ENCODE data around the gene GP1BB. TPM values are rescaled to one million over a fixed set of nuclear protein-coding genes. Genes with fewer than 3 reads are reported as not detected.
"Not testable (repeated sequence)": the region's sequence is repeated elsewhere in the genome, so short reads cannot be mapped to it uniquely, and the experiment has no call there.

The GP1BB gene
- total and polyA plus RNA-seq, 2 donors: 2.1 to 9.6 TPM

- Histone ChIP-seq H3K36me3 (ENCODE audit: control insufficient read depth in 2 of 2, insufficient read depth in 2 of 2, low read length in 1 of 2) (no peaks in the 10 kb centered on the region), H3K9me3 (ENCODE audit: control insufficient read depth in 2 of 2, insufficient read depth in 1 of 2, low read length in 1 of 2) (peaks cover 0 to 9% of the 10 kb centered on the region in 2 donors), H3K27ac (ENCODE audit: low read depth in 1 of 2, low read length in 1 of 2) (no peak overlapping the region), H3K4me3 (ENCODE audit: low read length in 2 of 2) (no peak overlapping the region), H3K4me1 (ENCODE audit: control insufficient read depth in 2 of 2, insufficient read depth in 2 of 2, low read length in 2 of 2) (peaks cover 11 to 33% of the 10 kb centered on the region in 2 donors), H3K27me3 (ENCODE audit: control insufficient read depth in 2 of 2, insufficient read depth in 1 of 2, low read length in 1 of 2) (peaks cover 61 to 93% of the 10 kb centered on the region in 2 donors)
- WGBS: 92% methylated on average over 60 of the region's 60 CpGs
- no peak for DNase-seq (ENCODE audit: low read depth in 6 of 9, low spot score in 9 of 9)
Observed at GRCh38 chr22:19722178-19722981, 959 bp upstream of the GP1BB start.

- Histone ChIP-seq H3K4me1 (ENCODE audit: control insufficient read depth in 2 of 2, insufficient read depth in 2 of 2, low read length in 2 of 2) (peaks cover 8 to 28% of the 10 kb centered on the region in 2 donors), H3K27ac (ENCODE audit: low read depth in 1 of 2, low read length in 1 of 2) (no peak overlapping the region), H3K9me3 (ENCODE audit: control insufficient read depth in 2 of 2, insufficient read depth in 1 of 2, low read length in 1 of 2) (peaks cover 0 to 7% of the 10 kb centered on the region in 2 donors), H3K27me3 (ENCODE audit: control insufficient read depth in 2 of 2, insufficient read depth in 1 of 2, low read length in 1 of 2) (peaks cover 57 to 94% of the 10 kb centered on the region in 2 donors), H3K36me3 (ENCODE audit: control insufficient read depth in 2 of 2, insufficient read depth in 2 of 2, low read length in 1 of 2) (no peaks in the 10 kb centered on the region), H3K4me3 (ENCODE audit: low read length in 2 of 2) (no peak overlapping the region)
- 35% methylated on average over 15 of the region's 15 CpGs for WGBS
- no peak for DNase-seq (ENCODE audit: low read depth in 6 of 9, low spot score in 9 of 9)
Observed at GRCh38 chr22:19722982-19723231, 432 bp upstream of the GP1BB start.

GRCh38 chr22:19723983-19724827, 866 bp downstream of the GP1BB start:
- peaks cover 0 to 7% of the 10 kb centered on the region in 2 donors for H3K9me3 ChIP-seq (ENCODE audit: control insufficient read depth in 2 of 2, insufficient read depth in 1 of 2, low read length in 1 of 2)
- H3K27me3 ChIP-seq (ENCODE audit: control insufficient read depth in 2 of 2, insufficient read depth in 1 of 2, low read length in 1 of 2): peaks cover 51 to 96% of the 10 kb centered on the region in 2 donors
- peaks cover 2 to 23% of the 10 kb centered on the region in 2 donors for H3K4me1 ChIP-seq (ENCODE audit: control insufficient read depth in 2 of 2, insufficient read depth in 2 of 2, low read length in 2 of 2)
- peak in 1 of 9 donors; percentile 35 for DNase-seq (ENCODE audit: low read depth in 6 of 9, low spot score in 9 of 9)
- H3K27ac ChIP-seq (ENCODE audit: low read depth in 1 of 2, low read length in 1 of 2): no peak overlapping the region
- 10% methylated on average over 89 of the region's 89 CpGs for WGBS
- no peaks in the 10 kb centered on the region for H3K36me3 ChIP-seq (ENCODE audit: control insufficient read depth in 2 of 2, insufficient read depth in 2 of 2, low read length in 1 of 2)
- peak overlapping the region in 1 of 2 donors; percentile 35 for H3K4me3 ChIP-seq (ENCODE audit: low read length in 2 of 2)

- Histone ChIP-seq H3K4me3 (ENCODE audit: low read length in 2 of 2) (no peak overlapping the region), H3K27me3 (ENCODE audit: control insufficient read depth in 2 of 2, insufficient read depth in 1 of 2, low read length in 1 of 2) (peaks cover 44 to 95% of the 10 kb centered on the region in 2 donors), H3K27ac (ENCODE audit: low read depth in 1 of 2, low read length in 1 of 2) (no peak overlapping the region), H3K36me3 (ENCODE audit: control insufficient read depth in 2 of 2, insufficient read depth in 2 of 2, low read length in 1 of 2) (no peaks in the 10 kb centered on the region), H3K9me3 (ENCODE audit: control insufficient read depth in 2 of 2, insufficient read depth in 1 of 2, low read length in 1 of 2) (peaks cover 0 to 7% of the 10 kb centered on the region in 2 donors), H3K4me1 (ENCODE audit: control insufficient read depth in 2 of 2, insufficient read depth in 2 of 2, low read length in 2 of 2) (peaks cover 0 to 21% of the 10 kb centered on the region in 2 donors)
- 83% methylated on average over 45 of the region's 45 CpGs for whole genome bisulfite sequencing
- no peak for DNase-seq (ENCODE audit: low read depth in 6 of 9, low spot score in 9 of 9)
Observed at GRCh38 chr22:19724927-19725661, 1.8 kb downstream of the GP1BB start.

- not testable (repeated sequence) for H3K4me3 ChIP-seq (ENCODE audit: low read length in 2 of 2); H3K36me3 ChIP-seq (ENCODE audit: control insufficient read depth in 2 of 2, insufficient read depth in 2 of 2, low read length in 1 of 2); H3K9me3 ChIP-seq (ENCODE audit: control insufficient read depth in 2 of 2, insufficient read depth in 1 of 2, low read length in 1 of 2); DNase-seq (ENCODE audit: low read depth in 6 of 9, low spot score in 9 of 9); H3K27ac ChIP-seq (ENCODE audit: low read depth in 1 of 2, low read length in 1 of 2)
- Histone ChIP-seq H3K4me1 (ENCODE audit: control insufficient read depth in 2 of 2, insufficient read depth in 2 of 2, low read length in 2 of 2) (peaks cover 3 to 31% of the 10 kb centered on the region in 2 donors), H3K27me3 (ENCODE audit: control insufficient read depth in 2 of 2, insufficient read depth in 1 of 2, low read length in 1 of 2) (peaks cover 42 to 87% of the 10 kb centered on the region in 2 donors)
- 88% methylated on average over 96 of the region's 96 CpGs for WGBS
Observed at GRCh38 chr22:19726064-19726788, 2.9 kb downstream of the GP1BB start.

GRCh38 chr22:19727310-19728150, 4.2 kb downstream of the GP1BB start:
- peaks cover 3 to 25% of the 10 kb centered on the region in 2 donors for H3K4me1 ChIP-seq (ENCODE audit: control insufficient read depth in 2 of 2, insufficient read depth in 2 of 2, low read length in 2 of 2)
- WGBS: 74% methylated on average over 61 of the region's 61 CpGs
- no peaks in the 10 kb centered on the region for H3K36me3 ChIP-seq (ENCODE audit: control insufficient read depth in 2 of 2, insufficient read depth in 2 of 2, low read length in 1 of 2)
- no peaks in the 10 kb centered on the region for H3K9me3 ChIP-seq (ENCODE audit: control insufficient read depth in 2 of 2, insufficient read depth in 1 of 2, low read length in 1 of 2)
- H3K27me3 ChIP-seq (ENCODE audit: control insufficient read depth in 2 of 2, insufficient read depth in 1 of 2, low read length in 1 of 2): peaks cover 33 to 78% of the 10 kb centered on the region in 2 donors
- DNase-seq (ENCODE audit: low read depth in 6 of 9, low spot score in 9 of 9): no peak
- no peak overlapping the region for H3K27ac ChIP-seq (ENCODE audit: low read depth in 1 of 2, low read length in 1 of 2)
- no peak overlapping the region for H3K4me3 ChIP-seq (ENCODE audit: low read length in 2 of 2)

- H3K9me3 ChIP-seq (ENCODE audit: control insufficient read depth in 2 of 2, insufficient read depth in 1 of 2, low read length in 1 of 2): no peaks in the 10 kb centered on the region
- H3K27ac ChIP-seq (ENCODE audit: low read depth in 1 of 2, low read length in 1 of 2): no peak overlapping the region
- H3K4me1 ChIP-seq (ENCODE audit: control insufficient read depth in 2 of 2, insufficient read depth in 2 of 2, low read length in 2 of 2): peaks cover 3 to 17% of the 10 kb centered on the region in 2 donors
- peaks cover 26 to 74% of the 10 kb centered on the region in 2 donors for H3K27me3 ChIP-seq (ENCODE audit: control insufficient read depth in 2 of 2, insufficient read depth in 1 of 2, low read length in 1 of 2)
- H3K4me3 ChIP-seq (ENCODE audit: low read length in 2 of 2): no peak overlapping the region
- no peaks in the 10 kb centered on the region for H3K36me3 ChIP-seq (ENCODE audit: control insufficient read depth in 2 of 2, insufficient read depth in 2 of 2, low read length in 1 of 2)
- WGBS: 88% methylated on average over 6 of the region's 6 CpGs
- DNase-seq (ENCODE audit: low read depth in 6 of 9, low spot score in 9 of 9): no peak
Observed at GRCh38 chr22:19728271-19728670, 4.9 kb downstream of the GP1BB start.

- H3K27ac ChIP-seq (ENCODE audit: low read depth in 1 of 2, low read length in 1 of 2): no peak overlapping the region
- H3K36me3 ChIP-seq (ENCODE audit: control insufficient read depth in 2 of 2, insufficient read depth in 2 of 2, low read length in 1 of 2): no peaks in the 10 kb centered on the region
- peaks cover 3 to 13% of the 10 kb centered on the region in 2 donors for H3K4me1 ChIP-seq (ENCODE audit: control insufficient read depth in 2 of 2, insufficient read depth in 2 of 2, low read length in 2 of 2)
- no peak for DNase-seq (ENCODE audit: low read depth in 6 of 9, low spot score in 9 of 9)
- no peaks in the 10 kb centered on the region for H3K9me3 ChIP-seq (ENCODE audit: control insufficient read depth in 2 of 2, insufficient read depth in 1 of 2, low read length in 1 of 2)
- H3K4me3 ChIP-seq (ENCODE audit: low read length in 2 of 2): no peak overlapping the region
- 82% methylated on average over 10 of the region's 10 CpGs for WGBS
- H3K27me3 ChIP-seq (ENCODE audit: control insufficient read depth in 2 of 2, insufficient read depth in 1 of 2, low read length in 1 of 2): peaks cover 20 to 70% of the 10 kb centered on the region in 2 donors
Observed at GRCh38 chr22:19728836-19729235, 5.5 kb downstream of the GP1BB start.
